ENCODE results near the gene GUCY1B1.

Gene GUCY1B1

DNA sequence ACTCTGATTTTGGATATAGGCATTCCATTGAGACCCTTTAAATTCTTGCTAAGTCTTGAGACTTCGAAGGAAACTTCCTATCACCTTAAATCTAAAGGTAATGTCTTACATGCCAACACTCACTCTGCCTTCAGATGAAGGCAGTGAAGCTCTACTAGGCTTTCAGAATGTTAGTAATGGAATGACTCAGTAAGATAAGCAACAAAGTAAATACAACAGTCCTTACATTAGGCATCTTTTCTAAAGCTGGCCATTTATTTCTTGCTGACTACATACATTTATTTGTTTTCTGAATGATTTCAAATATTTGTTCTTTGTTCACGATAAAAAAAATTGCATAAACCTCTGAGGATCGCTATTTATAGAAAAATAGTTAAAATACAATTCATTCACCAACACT lies 63.8 kb downstream of the GUCY1B1 start:
- Histone ChIP-seq H3K4me3 (no peak overlapping the region), H3K27ac (no peak overlapping the region)
- no peak for DNase-seq (ENCODE audit: low spot score)
- TF ChIP-seq, protein P1, sequence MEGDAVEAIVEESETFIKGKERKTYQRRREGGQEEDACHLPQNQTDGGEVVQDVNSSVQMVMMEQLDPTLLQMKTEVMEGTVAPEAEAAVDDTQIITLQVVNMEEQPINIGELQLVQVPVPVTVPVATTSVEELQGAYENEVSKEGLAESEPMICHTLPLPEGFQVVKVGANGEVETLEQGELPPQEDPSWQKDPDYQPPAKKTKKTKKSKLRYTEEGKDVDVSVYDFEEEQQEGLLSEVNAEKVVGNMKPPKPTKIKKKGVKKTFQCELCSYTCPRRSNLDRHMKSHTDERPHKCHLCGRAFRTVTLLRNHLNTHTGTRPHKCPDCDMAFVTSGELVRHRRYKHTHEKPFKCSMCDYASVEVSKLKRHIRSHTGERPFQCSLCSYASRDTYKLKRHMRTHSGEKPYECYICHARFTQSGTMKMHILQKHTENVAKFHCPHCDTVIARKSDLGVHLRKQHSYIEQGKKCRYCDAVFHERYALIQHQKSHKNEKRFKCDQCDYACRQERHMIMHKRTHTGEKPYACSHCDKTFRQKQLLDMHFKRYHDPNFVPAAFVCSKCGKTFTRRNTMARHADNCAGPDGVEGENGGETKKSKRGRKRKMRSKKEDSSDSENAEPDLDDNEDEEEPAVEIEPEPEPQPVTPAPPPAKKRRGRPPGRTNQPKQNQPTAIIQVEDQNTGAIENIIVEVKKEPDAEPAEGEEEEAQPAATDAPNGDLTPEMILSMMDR (IDR thresholded peaks at IDR 0.05) = no peak

DNA sequence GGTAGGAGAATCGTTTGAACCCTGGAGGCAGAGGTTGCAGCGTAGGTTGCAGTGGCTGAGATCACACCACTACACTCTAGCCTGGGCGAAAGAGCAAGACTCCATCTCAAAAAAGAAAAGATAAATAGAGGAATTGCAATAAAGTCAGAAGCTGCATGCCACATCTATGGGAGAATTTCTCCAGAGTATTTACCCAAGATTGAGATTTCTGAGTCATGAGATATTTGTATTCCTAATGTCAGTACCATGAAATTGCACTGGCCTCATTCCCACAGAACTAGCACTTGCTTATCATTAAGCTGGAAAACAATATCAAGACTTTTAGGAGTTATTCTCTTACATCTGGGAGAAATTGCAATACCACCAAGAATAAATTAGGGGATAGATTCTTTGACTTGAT lies 69.8 kb downstream of the GUCY1B1 start:
- TF ChIP-seq, protein P1 (IDR thresholded peaks at IDR 0.05) = no peak
- no peak overlapping the region for H3K27ac ChIP-seq
- no peak overlapping the region for H3K4me3 ChIP-seq
- DNase-seq (ENCODE audit: low spot score) = no peak

DNA sequence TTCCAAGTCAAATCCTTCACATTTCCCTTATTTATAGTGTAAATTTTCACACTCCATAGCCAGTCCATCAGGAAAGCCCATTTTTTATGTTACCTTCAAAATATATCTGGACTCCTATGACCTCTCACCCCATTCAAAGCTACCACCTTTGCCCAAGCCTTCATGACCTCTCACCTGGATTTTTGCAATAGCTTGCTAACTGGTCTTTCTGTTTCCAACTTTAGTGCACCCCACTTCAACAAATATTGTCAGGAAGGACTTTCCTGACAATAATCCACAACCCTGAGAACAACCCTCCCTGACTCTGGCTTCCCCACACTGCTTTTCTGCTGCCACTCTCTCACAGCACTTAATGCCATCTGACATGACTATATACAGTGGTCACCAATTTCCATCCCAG lies 73.8 kb downstream of the GUCY1B1 start:
- no peak overlapping the region for H3K27ac ChIP-seq
- no peak overlapping the region for H3K4me3 ChIP-seq
- TF ChIP-seq, protein P1 (IDR thresholded peaks at IDR 0.05) = no peak
- no peak for DNase-seq (ENCODE audit: low spot score)

DNA sequence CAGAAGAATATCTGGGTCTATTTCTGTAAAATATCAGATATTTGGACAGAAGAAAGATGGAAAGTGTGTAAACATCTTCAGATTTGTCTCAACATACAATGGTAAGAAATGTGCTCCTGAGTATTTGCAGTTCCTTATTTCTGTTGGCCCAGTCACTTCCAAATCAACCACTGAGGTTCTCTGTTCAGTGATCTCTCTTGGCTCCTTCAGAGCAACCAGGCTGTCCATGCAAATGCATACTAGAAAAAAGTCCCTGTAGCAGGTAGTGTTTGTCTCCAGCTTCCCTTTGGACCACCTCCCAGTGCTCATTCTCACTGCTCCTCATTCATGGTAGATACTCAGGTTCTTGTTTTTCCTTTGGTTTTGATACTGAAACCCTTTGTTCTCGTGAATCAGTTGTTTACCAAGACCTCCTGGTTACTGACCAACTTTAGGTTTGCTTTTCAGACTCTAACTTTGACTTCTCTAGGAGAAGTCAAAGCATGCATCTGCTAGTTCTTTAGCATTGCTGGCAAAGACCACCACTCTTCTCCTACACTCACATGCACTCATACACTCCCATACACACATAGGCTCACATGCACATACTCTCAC lies 78.5 kb downstream of the GUCY1B1 start:
- no peak overlapping the region for H3K27ac ChIP-seq
- DNase-seq (ENCODE audit: low spot score) = no peak
- TF ChIP-seq, protein P1 (IDR thresholded peaks at IDR 0.05) = no peak
- no peak overlapping the region for H3K4me3 ChIP-seq

DNA sequence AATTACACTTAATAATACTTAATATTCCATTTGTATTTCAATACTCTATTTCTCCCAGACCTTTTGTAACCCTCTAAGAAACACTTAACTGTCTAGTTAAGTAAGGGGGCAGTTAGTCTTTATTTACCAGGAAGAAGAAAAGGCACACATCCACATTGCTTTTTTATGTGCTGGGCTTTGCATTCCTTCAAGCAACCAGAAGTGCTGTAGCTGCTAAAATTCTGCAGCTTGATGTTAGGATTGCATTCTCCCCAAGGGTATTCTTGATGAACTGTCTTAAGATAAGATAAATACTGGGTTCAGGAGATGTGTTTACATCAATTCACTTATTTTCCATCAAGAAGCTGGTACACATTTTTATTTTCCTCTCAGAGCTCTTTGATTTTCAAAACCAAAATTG lies 83.3 kb downstream of the GUCY1B1 start:
- TF ChIP-seq, protein P1 (IDR thresholded peaks at IDR 0.05) = no peak
- DNase-seq (ENCODE audit: low spot score) = no peak
- Histone ChIP-seq H3K27ac (no peak overlapping the region), H3K4me3 (no peak overlapping the region)

DNA sequence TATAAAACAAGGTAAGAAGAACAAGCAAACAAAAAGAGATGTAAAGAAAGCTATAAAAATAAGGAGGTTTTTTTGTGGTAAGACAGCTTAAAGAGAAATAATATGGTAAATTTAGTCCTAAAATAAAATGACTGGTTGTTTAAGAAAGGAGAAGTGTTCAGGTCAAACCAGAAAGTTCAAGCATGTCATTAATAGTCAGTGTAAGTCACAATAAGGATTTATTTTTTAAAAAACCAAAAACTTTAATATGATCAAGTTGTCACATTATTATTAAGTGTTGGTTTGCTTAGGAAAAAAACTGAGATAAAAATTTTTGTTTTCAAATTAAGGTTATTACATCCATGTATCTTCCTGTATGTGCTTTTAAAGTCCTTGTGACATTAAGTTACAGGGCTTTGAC lies 88.1 kb downstream of the GUCY1B1 start:
- no peak overlapping the region for H3K4me3 ChIP-seq
- no peak overlapping the region for H3K27ac ChIP-seq
- no peak for DNase-seq (ENCODE audit: low spot score)
- TF ChIP-seq, protein P1 (IDR thresholded peaks at IDR 0.05) = no peak

DNA sequence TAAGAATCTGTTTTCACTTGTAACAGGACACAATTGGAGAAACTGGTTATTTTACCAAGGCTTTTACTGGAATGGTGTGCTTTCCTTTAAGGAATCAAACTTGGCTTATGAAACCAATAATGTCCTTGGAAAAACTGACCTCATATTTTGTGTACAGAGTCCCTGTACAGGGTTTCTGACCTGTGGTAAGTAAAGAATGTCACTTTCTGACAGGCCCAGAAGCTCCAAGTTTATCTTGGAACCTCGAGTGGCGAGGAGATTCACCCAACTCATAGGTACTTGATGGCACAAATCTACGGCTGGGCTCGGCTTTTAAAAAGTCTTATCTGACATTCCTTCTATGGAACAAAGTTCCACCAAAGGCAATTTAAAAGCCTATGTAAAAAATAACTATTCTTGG lies 90.2 kb downstream of the GUCY1B1 start:
- no peak for DNase-seq (ENCODE audit: low spot score)
- Histone ChIP-seq H3K4me3 (no peak overlapping the region), H3K27ac (no peak overlapping the region)
- TF ChIP-seq, protein P1 (IDR thresholded peaks at IDR 0.05) = no peak

Data from coronary artery (tissue), 2 donors.